ENCODE data around the gene COL16A1. TPM values are rescaled to one million over a fixed set of nuclear protein-coding genes. Genes with fewer than 3 reads are reported as not detected.

The COL16A1 gene
- total RNA-seq, 1 experiment from 2014 or later, result 0.50 TPM

GRCh38 chr1:31679091-31679490 is 24.7 kb downstream of the COL16A1 start:
- H3K27me3 Mint-ChIP-seq (ENCODE audit: insufficient read depth, unreplicated experiment), result no peaks in the 10 kb centered on the region
- CTCF ChIA-PET, result no interaction called here

GRCh38 chr1:31678681-31679080 is 25.1 kb downstream of the COL16A1 start:
- ChIA-PET CTCF (no interaction called here), POLR2A (no interaction called here)
- DNase-seq, result no peak
- TF ChIP-seq, protein P1, sequence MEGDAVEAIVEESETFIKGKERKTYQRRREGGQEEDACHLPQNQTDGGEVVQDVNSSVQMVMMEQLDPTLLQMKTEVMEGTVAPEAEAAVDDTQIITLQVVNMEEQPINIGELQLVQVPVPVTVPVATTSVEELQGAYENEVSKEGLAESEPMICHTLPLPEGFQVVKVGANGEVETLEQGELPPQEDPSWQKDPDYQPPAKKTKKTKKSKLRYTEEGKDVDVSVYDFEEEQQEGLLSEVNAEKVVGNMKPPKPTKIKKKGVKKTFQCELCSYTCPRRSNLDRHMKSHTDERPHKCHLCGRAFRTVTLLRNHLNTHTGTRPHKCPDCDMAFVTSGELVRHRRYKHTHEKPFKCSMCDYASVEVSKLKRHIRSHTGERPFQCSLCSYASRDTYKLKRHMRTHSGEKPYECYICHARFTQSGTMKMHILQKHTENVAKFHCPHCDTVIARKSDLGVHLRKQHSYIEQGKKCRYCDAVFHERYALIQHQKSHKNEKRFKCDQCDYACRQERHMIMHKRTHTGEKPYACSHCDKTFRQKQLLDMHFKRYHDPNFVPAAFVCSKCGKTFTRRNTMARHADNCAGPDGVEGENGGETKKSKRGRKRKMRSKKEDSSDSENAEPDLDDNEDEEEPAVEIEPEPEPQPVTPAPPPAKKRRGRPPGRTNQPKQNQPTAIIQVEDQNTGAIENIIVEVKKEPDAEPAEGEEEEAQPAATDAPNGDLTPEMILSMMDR (IDR thresholded peaks at IDR 0.05; ENCODE audit: insufficient read depth in 1 of 2, low read depth in 1 of 2, low read length in 1 of 2, severe bottlenecking in 1 of 2, unreplicated experiment in 1 of 2), result no peak
- BruUV-seq (replicated peaks), result no TSS peak
- H3K36me3 ChIP-seq (ENCODE audit: control insufficient read depth, insufficient read depth, low read length), result no peaks in the 10 kb centered on the region
- no peaks in the 10 kb centered on the region for H3K4me1 ChIP-seq
- H3K27me3 Mint-ChIP-seq (ENCODE audit: insufficient read depth, unreplicated experiment), result no peaks in the 10 kb centered on the region
- no peaks in the 10 kb centered on the region for H3K36me3 Mint-ChIP-seq (ENCODE audit: insufficient read depth, unreplicated experiment)
- H3K9me3 ChIP-seq, result no peaks in the 10 kb centered on the region
- no peak overlapping the region for H3K4me3 Mint-ChIP-seq (ENCODE audit: unreplicated experiment)
- H3K4me1 Mint-ChIP-seq (ENCODE audit: low read depth, unreplicated experiment), result peaks cover 7% of the 10 kb centered on the region
- H3K27me3 ChIP-seq (replicated peaks; ENCODE audit: control insufficient read depth, insufficient read depth, low read length), result no peaks in the 10 kb centered on the region
- no peak overlapping the region for H3K27ac Mint-ChIP-seq (ENCODE audit: unreplicated experiment)
- H3K9me3 Mint-ChIP-seq (ENCODE audit: unreplicated experiment), result no peaks in the 10 kb centered on the region
- H3K4me3 ChIP-seq (ENCODE audit: low read depth, low read length), result no peak overlapping the region
- intact Hi-C loops (cut with micrococcal nuclease; ENCODE audit: unreplicated experiment), result no loop called here

More at GRCh38 chr1:31679091-31679490, 24.7 kb downstream of the COL16A1 start:
- TF ChIP-seq, protein P1 (IDR thresholded peaks at IDR 0.05; ENCODE audit: insufficient read depth in 1 of 2, low read depth in 1 of 2, low read length in 1 of 2, severe bottlenecking in 1 of 2, unreplicated experiment in 1 of 2), result no peak
- Mint-ChIP-seq H3K27ac (ENCODE audit: unreplicated experiment) (no peak overlapping the region), H3K4me3 (ENCODE audit: unreplicated experiment) (no peak overlapping the region), H3K36me3 (ENCODE audit: insufficient read depth, unreplicated experiment) (no peaks in the 10 kb centered on the region), H3K4me1 (ENCODE audit: low read depth, unreplicated experiment) (peaks cover 7% of the 10 kb centered on the region), H3K9me3 (ENCODE audit: unreplicated experiment) (no peaks in the 10 kb centered on the region)
- H3K36me3 ChIP-seq (ENCODE audit: control insufficient read depth, insufficient read depth, low read length), result no peaks in the 10 kb centered on the region
- intact Hi-C loops (cut with micrococcal nuclease; ENCODE audit: unreplicated experiment), result no loop called here
- H3K27me3 ChIP-seq (replicated peaks; ENCODE audit: control insufficient read depth, insufficient read depth, low read length), result no peaks in the 10 kb centered on the region
- H3K9me3 ChIP-seq, result no peaks in the 10 kb centered on the region
- no peak for DNase-seq
- POLR2A ChIA-PET, result no interaction called here
- no peaks in the 10 kb centered on the region for H3K4me1 ChIP-seq
- no peak overlapping the region for H3K4me3 ChIP-seq (ENCODE audit: low read depth, low read length)
- BruUV-seq (replicated peaks), result no TSS peak

- Histone ChIP-seq H3K4me3 (ENCODE audit: low read depth, low read length) (no peak overlapping the region), H3K9me3 (no peaks in the 10 kb centered on the region), H3K36me3 (ENCODE audit: control insufficient read depth, insufficient read depth, low read length) (no peaks in the 10 kb centered on the region), H3K4me1 (no peaks in the 10 kb centered on the region), H3K27me3 (replicated peaks; ENCODE audit: control insufficient read depth, insufficient read depth, low read length) (no peaks in the 10 kb centered on the region)
- TF ChIP-seq, protein P1 (IDR thresholded peaks at IDR 0.05; ENCODE audit: insufficient read depth in 1 of 2, low read depth in 1 of 2, low read length in 1 of 2, severe bottlenecking in 1 of 2, unreplicated experiment in 1 of 2), result no peak
- no peaks in the 10 kb centered on the region for H3K27me3 Mint-ChIP-seq (ENCODE audit: insufficient read depth, unreplicated experiment)
- no peaks in the 10 kb centered on the region for H3K9me3 Mint-ChIP-seq (ENCODE audit: unreplicated experiment)
- BruUV-seq (replicated peaks), result no TSS peak
- DNase-seq, result no peak
- CTCF ChIA-PET, result no interaction called here
- H3K4me1 Mint-ChIP-seq (ENCODE audit: low read depth, unreplicated experiment), result peaks cover 7% of the 10 kb centered on the region
- no peaks in the 10 kb centered on the region for H3K36me3 Mint-ChIP-seq (ENCODE audit: insufficient read depth, unreplicated experiment)
- no peak overlapping the region for H3K27ac Mint-ChIP-seq (ENCODE audit: unreplicated experiment)
- POLR2A ChIA-PET, result no interaction called here
- intact Hi-C loops (cut with micrococcal nuclease; ENCODE audit: unreplicated experiment), result no loop called here
- H3K4me3 Mint-ChIP-seq (ENCODE audit: unreplicated experiment), result no peak overlapping the region
These were observed 25.9 kb downstream of the COL16A1 start for GRCh38 chr1:31677949-31678348.

All from Caco-2 (cell line).